Neural progenitor cell (in vitro differentiated cells): ENCODE results near the gene GBX2.

Experiments
- CTCF ChIP-seq: fragments of 200-600 bp; sonication (generic); IDR thresholded peaks from 2 replicates; pipeline ENCODE4 v1.5.1; 2017; ENCODE audit warnings: antibody characterized with exemption, mild to moderate bottlenecking
- EZH2 ChIP-seq: fragments of 200-600 bp; sonication (generic); IDR thresholded peaks from 2 replicates; pipeline ENCODE4 v1.6.1; 2017; ENCODE audit warnings: antibody characterized with exemption, mild to moderate bottlenecking, moderate library complexity

GRCh38 chr2:236179236-236180075 is 11.3 kb upstream of the GBX2 start:
- TF ChIP-seq CTCF (no peak), EZH2 (peak; percentile 92)
